ENCODE results near the gene RHEX. TPM values are rescaled to one million over a fixed set of nuclear protein-coding genes. Genes with fewer than 3 reads are reported as not detected.
"Not testable (repeated sequence)": the region's sequence is repeated elsewhere in the genome, so short reads cannot be mapped to it uniquely, and the experiment has no call there.

RHEX gene
- total and polyA plus RNA-seq, 2 donors (not counting 1 experiment from before 2014, with no cell fraction given) = 1.8 to 12.8 TPM

GRCh38 chr1:206055069-206055625 lies 2.2 kb downstream of the RHEX start:
- not testable (repeated sequence) for H3K27me3 Mint-ChIP-seq; H3K9me3 ChIP-seq (ENCODE audit: control extremely low read depth in 1 of 3, control insufficient read depth in 2 of 3, insufficient read depth in 1 of 3, low read length in 2 of 3); H3K36me3 ChIP-seq (replicated peaks in 1 of 2; ENCODE audit: control extremely low read depth in 1 of 2, control insufficient read depth in 1 of 2, extremely low read depth in 1 of 2, insufficient read depth in 2 of 2, low read length in 1 of 2); H3K9me3 Mint-ChIP-seq (ENCODE audit: insufficient read depth); H3K9ac ChIP-seq (ENCODE audit: low read length); H3K27me3 ChIP-seq (replicated peaks in 1 of 4; ENCODE audit: control extremely low read depth in 1 of 4, control insufficient read depth in 3 of 4, insufficient read depth in 4 of 4, low read length in 3 of 4); DNase-seq; H3K4me2 ChIP-seq (replicated peaks; ENCODE audit: low read depth, low read length, poor library complexity, severe bottlenecking); H3K27ac ChIP-seq (ENCODE audit: low read length in 2 of 2); H3K4me3 ChIP-seq (ENCODE audit: control extremely low read depth in 1 of 5, extremely low read depth in 1 of 5, insufficient read depth in 1 of 5, low read depth in 2 of 5, low read length in 4 of 5); ATAC-seq (ENCODE audit: low read depth); H4K20me1 ChIP-seq (ENCODE audit: control insufficient read depth, insufficient read depth, low read length, poor library complexity, severe bottlenecking); H2AFZ ChIP-seq (ENCODE audit: insufficient read depth, low read depth, low read length, poor library complexity, severe bottlenecking)
- H3K4me3 Mint-ChIP-seq = peak overlapping the region; percentile 47
- ChIA-PET POLR2A (interaction anchor here (1.0 kb wide), 1 partner anchor 27 kb away, joined by 4 read pairs; no protein-coding TSS in a partner anchor), CTCF (interaction anchor here (0.6 to 3.9 kb wide), 6 partner anchors 16 to 782 kb away, joined by 3 to 35 read pairs (median 3); no protein-coding TSS in a partner anchor)
- WGBS (ENCODE audit: insufficient coverage) = 98% methylated on average over 5 of the region's 12 CpGs
- H3K27ac Mint-ChIP-seq = peak overlapping the region; percentile 72
- H3K4me1 Mint-ChIP-seq = peaks cover 86% of the 10 kb centered on the region
- Histone ChIP-seq H3K4me1 (ENCODE audit: control insufficient read depth in 2 of 2, insufficient read depth in 2 of 2, low read length in 2 of 2) (peaks cover 58 to 67% of the 10 kb centered on the region in 2 donors), H3K79me2 (ENCODE audit: control insufficient read depth, insufficient read depth, low read length) (peaks cover 29% of the 10 kb centered on the region)
- intact Hi-C loops (cut with micrococcal nuclease) = loop anchor here (10.0 kb wide), 1 partner anchor 770 kb away; no protein-coding TSS in a partner anchor

GRCh38 chr1:206055639-206056323 lies 2.8 kb downstream of the RHEX start:
- WGBS (ENCODE audit: insufficient coverage) = 90% methylated on average over 5 of the region's 8 CpGs
- H3K4me2 ChIP-seq (replicated peaks; ENCODE audit: low read depth, low read length, poor library complexity, severe bottlenecking); ATAC-seq (ENCODE audit: low read depth); H2AFZ ChIP-seq (ENCODE audit: insufficient read depth, low read depth, low read length, poor library complexity, severe bottlenecking); POLR2A ChIA-PET; H3K9me3 ChIP-seq (ENCODE audit: control extremely low read depth in 1 of 3, control insufficient read depth in 2 of 3, insufficient read depth in 1 of 3, low read length in 2 of 3); H3K9ac ChIP-seq (ENCODE audit: low read length); H3K27me3 Mint-ChIP-seq; DNase-seq; H3K27me3 ChIP-seq (replicated peaks in 1 of 4; ENCODE audit: control extremely low read depth in 1 of 4, control insufficient read depth in 3 of 4, insufficient read depth in 4 of 4, low read length in 3 of 4); H3K9me3 Mint-ChIP-seq (ENCODE audit: insufficient read depth); H3K4me3 ChIP-seq (ENCODE audit: control extremely low read depth in 1 of 5, extremely low read depth in 1 of 5, insufficient read depth in 1 of 5, low read depth in 2 of 5, low read length in 4 of 5); H3K27ac ChIP-seq (ENCODE audit: low read length in 2 of 2); H4K20me1 ChIP-seq (ENCODE audit: control insufficient read depth, insufficient read depth, low read length, poor library complexity, severe bottlenecking): not testable (repeated sequence)
- H3K4me3 Mint-ChIP-seq = peak overlapping the region; percentile 55
- intact Hi-C loops (cut with micrococcal nuclease) = loop anchor here (10.0 kb wide), 1 partner anchor 771 kb away; no protein-coding TSS in a partner anchor
- H3K27ac Mint-ChIP-seq = peak overlapping the region; percentile 83
- peaks cover 5 to 11% of the 10 kb centered on the region in 2 experiments for H3K36me3 ChIP-seq (replicated peaks in 1 of 2; ENCODE audit: control extremely low read depth in 1 of 2, control insufficient read depth in 1 of 2, extremely low read depth in 1 of 2, insufficient read depth in 2 of 2, low read length in 1 of 2)
- CTCF ChIA-PET = interaction anchor here (0.6 to 3.9 kb wide), 7 partner anchors 17 to 782 kb away, joined by 3 to 35 read pairs (median 3); no protein-coding TSS in a partner anchor
- peaks cover 29% of the 10 kb centered on the region for H3K79me2 ChIP-seq (ENCODE audit: control insufficient read depth, insufficient read depth, low read length)
- peaks cover 86% of the 10 kb centered on the region for H3K4me1 Mint-ChIP-seq
- peaks cover 53 to 67% of the 10 kb centered on the region in 2 donors for H3K4me1 ChIP-seq (ENCODE audit: control insufficient read depth in 2 of 2, insufficient read depth in 2 of 2, low read length in 2 of 2)

- H3K9ac ChIP-seq (ENCODE audit: low read length); POLR2A ChIA-PET; H3K4me3 ChIP-seq (ENCODE audit: control extremely low read depth in 1 of 5, extremely low read depth in 1 of 5, insufficient read depth in 1 of 5, low read depth in 2 of 5, low read length in 4 of 5); H3K9me3 ChIP-seq (ENCODE audit: control extremely low read depth in 1 of 3, control insufficient read depth in 2 of 3, insufficient read depth in 1 of 3, low read length in 2 of 3); H3K27me3 Mint-ChIP-seq; DNase-seq; H3K27me3 ChIP-seq (replicated peaks in 1 of 4; ENCODE audit: control extremely low read depth in 1 of 4, control insufficient read depth in 3 of 4, insufficient read depth in 4 of 4, low read length in 3 of 4); H3K9me3 Mint-ChIP-seq (ENCODE audit: insufficient read depth); H2AFZ ChIP-seq (ENCODE audit: insufficient read depth, low read depth, low read length, poor library complexity, severe bottlenecking); H4K20me1 ChIP-seq (ENCODE audit: control insufficient read depth, insufficient read depth, low read length, poor library complexity, severe bottlenecking); ATAC-seq (ENCODE audit: low read depth): not testable (repeated sequence)
- peak overlapping the region; percentile 59 for H3K4me3 Mint-ChIP-seq
- peaks cover 30 to 48% of the 10 kb centered on the region in 2 donors for H3K4me1 ChIP-seq (ENCODE audit: control insufficient read depth in 2 of 2, insufficient read depth in 2 of 2, low read length in 2 of 2)
- H3K27ac ChIP-seq (ENCODE audit: low read length in 2 of 2) = peak overlapping the region; percentile 41 to 70
- peak overlapping the region; percentile 43 for H3K4me2 ChIP-seq (replicated peaks; ENCODE audit: low read depth, low read length, poor library complexity, severe bottlenecking)
- CTCF ChIA-PET = interaction anchor here (1.4 to 3.3 kb wide), 3 partner anchors 24 to 48 kb away, joined by 4 to 27 read pairs (median 12); no protein-coding TSS in a partner anchor
- peak overlapping the region; percentile 92 for H3K27ac Mint-ChIP-seq
- peaks cover 10 to 16% of the 10 kb centered on the region in 2 experiments for H3K36me3 ChIP-seq (replicated peaks in 1 of 2; ENCODE audit: control extremely low read depth in 1 of 2, control insufficient read depth in 1 of 2, extremely low read depth in 1 of 2, insufficient read depth in 2 of 2, low read length in 1 of 2)
- 82% methylated on average over 2 of the region's 9 CpGs for WGBS (ENCODE audit: insufficient coverage)
- peaks cover 34% of the 10 kb centered on the region for H3K79me2 ChIP-seq (ENCODE audit: control insufficient read depth, insufficient read depth, low read length)
- intact Hi-C loops (cut with micrococcal nuclease) = loop anchor here (10.0 kb wide), 1 partner anchor 774 kb away; no protein-coding TSS in a partner anchor
- peaks cover 72% of the 10 kb centered on the region for H3K4me1 Mint-ChIP-seq
These were observed 5.4 kb downstream of the RHEX start for GRCh38 chr1:206058289-206058926.
